Testis (tissue), 2 donors: Measurements from ENCODE around the gene MAP2K5.

Experiments used
- POLR2A ChIP-seq: fragments of 450-650 bp; IDR thresholded peaks from one replicate; pipeline ENCODE4 v1.6.1; 2017; ENCODE audit warnings: antibody characterized with exemption, mild to moderate bottlenecking, moderate library complexity
- TF ChIP-seq, protein P1 (sequence below), 3 experiments: fragments of 450-650 bp in 2 of 3; fragments of 200-600 bp in 1 of 3; sonication (generic) in 1 of 3; IDR thresholded peaks; one replicate each; pipeline ENCODE4 v1.5.1; 2016 to 2019; ENCODE audit warnings: antibody characterized with exemption in 3 of 3, mild to moderate bottlenecking in 2 of 3, moderate library complexity in 1 of 3

DNA sequence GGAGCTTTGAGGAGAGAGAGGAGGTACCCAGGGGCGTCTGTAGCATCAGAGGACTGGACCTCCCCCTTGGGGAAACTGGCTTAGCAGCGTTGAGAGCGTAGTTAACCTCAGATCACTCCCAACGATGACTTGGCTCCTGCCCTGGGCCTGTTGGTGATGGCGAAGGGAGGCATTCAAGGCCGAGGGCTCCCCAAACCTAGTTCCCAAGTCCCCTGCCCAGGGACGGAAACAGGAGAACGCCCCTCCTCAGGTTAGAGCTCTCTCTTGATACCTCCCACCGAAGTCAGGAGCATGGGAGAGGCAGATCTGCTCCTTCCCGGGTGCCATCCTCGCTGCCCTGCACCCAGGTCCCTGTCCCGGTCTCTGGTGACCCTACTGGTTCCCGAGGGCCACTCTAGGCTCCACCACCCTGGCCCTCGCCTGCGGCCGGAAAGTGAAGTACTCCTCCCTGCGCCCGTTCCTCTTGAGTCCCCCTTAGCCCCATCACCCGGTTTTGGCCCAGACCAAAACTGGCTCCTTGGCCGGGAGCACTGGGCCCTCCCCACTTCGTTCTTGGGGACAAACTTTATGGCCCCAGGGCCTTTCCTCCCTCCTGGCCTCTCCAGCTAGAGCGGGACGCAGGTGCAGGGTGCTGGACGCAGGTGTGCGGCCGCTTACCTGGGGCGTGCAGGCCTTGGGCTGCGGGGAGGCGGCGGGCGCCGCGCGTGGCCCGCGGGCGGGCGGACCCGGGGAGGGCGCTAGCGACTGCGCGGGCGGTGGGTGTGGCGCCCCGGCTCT is 280.2 kb downstream of the MAP2K5 start:
- TF ChIP-seq, protein P1, sequence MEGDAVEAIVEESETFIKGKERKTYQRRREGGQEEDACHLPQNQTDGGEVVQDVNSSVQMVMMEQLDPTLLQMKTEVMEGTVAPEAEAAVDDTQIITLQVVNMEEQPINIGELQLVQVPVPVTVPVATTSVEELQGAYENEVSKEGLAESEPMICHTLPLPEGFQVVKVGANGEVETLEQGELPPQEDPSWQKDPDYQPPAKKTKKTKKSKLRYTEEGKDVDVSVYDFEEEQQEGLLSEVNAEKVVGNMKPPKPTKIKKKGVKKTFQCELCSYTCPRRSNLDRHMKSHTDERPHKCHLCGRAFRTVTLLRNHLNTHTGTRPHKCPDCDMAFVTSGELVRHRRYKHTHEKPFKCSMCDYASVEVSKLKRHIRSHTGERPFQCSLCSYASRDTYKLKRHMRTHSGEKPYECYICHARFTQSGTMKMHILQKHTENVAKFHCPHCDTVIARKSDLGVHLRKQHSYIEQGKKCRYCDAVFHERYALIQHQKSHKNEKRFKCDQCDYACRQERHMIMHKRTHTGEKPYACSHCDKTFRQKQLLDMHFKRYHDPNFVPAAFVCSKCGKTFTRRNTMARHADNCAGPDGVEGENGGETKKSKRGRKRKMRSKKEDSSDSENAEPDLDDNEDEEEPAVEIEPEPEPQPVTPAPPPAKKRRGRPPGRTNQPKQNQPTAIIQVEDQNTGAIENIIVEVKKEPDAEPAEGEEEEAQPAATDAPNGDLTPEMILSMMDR (IDR thresholded peaks at IDR 0.05), result no peak
- no peak for TF ChIP-seq POLR2A
